H9 (cell line): ENCODE measurements around the gene GORASP1. TPM values are rescaled to one million over a fixed set of nuclear protein-coding genes. Genes with fewer than 3 reads are reported as not detected.
A peak's percentile ranks its signal among the peaks of the same experiment; 100 is the strongest.

Experiments
- DNase-seq: peaks from one replicate; pipeline ENCODE4 v3.0.0-alpha.2; 2017
- H2AFZ ChIP-seq: one replicate; pipeline ENCODE4 v1.6.1; 2013; ENCODE audit warnings: mild to moderate bottlenecking, low read length, control low read depth, moderate library complexity
- H2AK5ac ChIP-seq: 2 replicates; pipeline ENCODE4 v1.6.1; 2013; ENCODE audit warnings: low read length, control low read depth, mixed read lengths; ENCODE audit not compliant: insufficient read length
- H2BK120ac ChIP-seq: one replicate; pipeline ENCODE4 v1.6.1; 2013; ENCODE audit warnings: low read depth, mild to moderate bottlenecking, low read length, control low read depth, inconsistent platforms; ENCODE audit not compliant: poor library complexity, severe bottlenecking
- H2BK12ac ChIP-seq: 2 replicates; pipeline ENCODE4 v1.6.1; 2013; ENCODE audit warnings: low read length, control low read depth, mixed read lengths, low read depth; ENCODE audit not compliant: insufficient read length
- H2BK15ac ChIP-seq: 2 replicates; pipeline ENCODE4 v1.6.1; 2013; ENCODE audit warnings: low read depth, low read length, control low read depth
- H2BK20ac ChIP-seq: one replicate; pipeline ENCODE4 v1.6.1; 2013; ENCODE audit warnings: low read depth, mild to moderate bottlenecking, low read length, control low read depth, inconsistent platforms; ENCODE audit not compliant: poor library complexity, severe bottlenecking
- H2BK5ac ChIP-seq: 2 replicates; pipeline ENCODE4 v1.6.1; 2013; ENCODE audit warnings: low read length, control low read depth, mixed read lengths; ENCODE audit not compliant: insufficient read length
- H3K14ac ChIP-seq: 2 replicates; pipeline ENCODE4 v1.6.1; 2013; ENCODE audit warnings: low read length, control low read depth; ENCODE audit not compliant: insufficient read depth
- H3K18ac ChIP-seq: 2 replicates; pipeline ENCODE4 v1.6.1; 2013; ENCODE audit warnings: low read depth, mild to moderate bottlenecking, mixed read lengths, low read length, control low read depth; ENCODE audit not compliant: insufficient read length
- H3K23ac ChIP-seq: 2 replicates; pipeline ENCODE4 v1.6.1; 2013; ENCODE audit warnings: low read length, control low read depth, mixed read lengths, low read depth; ENCODE audit not compliant: insufficient read length
- H3K23me2 ChIP-seq: 2 replicates; pipeline ENCODE4 v1.6.1; 2013; ENCODE audit warnings: low read depth, mild to moderate bottlenecking, mixed read lengths, low read length, control low read depth; ENCODE audit not compliant: insufficient read length, poor library complexity, severe bottlenecking
- H3K27ac ChIP-seq: 2 replicates; pipeline ENCODE4 v1.5.1; 2013; ENCODE audit warnings: low read length, control low read depth, mixed read lengths, low read depth; ENCODE audit not compliant: insufficient read length
- H3K27me3 ChIP-seq: 2 replicates; pipeline ENCODE4 v1.6.1; 2013; ENCODE audit warnings: low read length, control low read depth, inconsistent platforms; ENCODE audit not compliant: insufficient read depth
- H3K4ac ChIP-seq: 2 replicates; pipeline ENCODE4 v1.6.1; 2013; ENCODE audit warnings: low read depth, mild to moderate bottlenecking, control low read depth, inconsistent platforms, low read length, moderate library complexity
- H3K4me1 ChIP-seq: 2 replicates; pipeline ENCODE4 v1.6.1; 2013; ENCODE audit warnings: low read length, control low read depth, inconsistent platforms; ENCODE audit not compliant: insufficient read depth
- H3K4me2 ChIP-seq: 2 replicates; pipeline ENCODE4 v1.6.1; 2013; ENCODE audit warnings: low read length, control low read depth, mixed read lengths; ENCODE audit not compliant: insufficient read length, insufficient read depth
- H3K56ac ChIP-seq: 2 replicates; pipeline ENCODE4 v1.6.1; 2013; ENCODE audit warnings: low read depth, mild to moderate bottlenecking, mixed read lengths, low read length, control low read depth; ENCODE audit not compliant: insufficient read length
- H3K79me1 ChIP-seq: 2 replicates; pipeline ENCODE4 v1.6.1; 2013; ENCODE audit warnings: low read depth, mild to moderate bottlenecking, moderate library complexity, low read length, control low read depth, inconsistent platforms; ENCODE audit not compliant: insufficient read depth, poor library complexity, severe bottlenecking
- H3K79me2 ChIP-seq: 2 replicates; pipeline ENCODE4 v1.6.1; 2013; ENCODE audit warnings: low read length, control low read depth, inconsistent platforms; ENCODE audit not compliant: insufficient read depth
- H3K9ac ChIP-seq: 2 replicates; pipeline ENCODE4 v1.6.1; 2013; ENCODE audit warnings: low read length, control low read depth, mixed read lengths; ENCODE audit not compliant: insufficient read length; ENCODE audit errors: extremely low read depth
- H3K9me3 ChIP-seq: one replicate; pipeline ENCODE4 v1.6.1; 2013; ENCODE audit warnings: low read depth, low read length, inconsistent platforms; ENCODE audit not compliant: control insufficient read depth
- H3T11ph ChIP-seq: one replicate; pipeline ENCODE4 v1.6.1; 2013; ENCODE audit warnings: mild to moderate bottlenecking, low read length, control low read depth, inconsistent platforms
- H4K20me1 ChIP-seq: one replicate; pipeline ENCODE4 v1.6.1; 2013; ENCODE audit not compliant: control insufficient read depth, insufficient read length, insufficient read depth
- H4K5ac ChIP-seq: 2 replicates; pipeline ENCODE4 v1.6.1; 2013; ENCODE audit warnings: low read depth, mild to moderate bottlenecking, mixed read lengths, low read length, control low read depth; ENCODE audit not compliant: insufficient read length
- H4K8ac ChIP-seq: replicated peaks from 2 replicates; pipeline ENCODE4 v1.6.1; 2013; ENCODE audit warnings: low read length, control low read depth, mixed read lengths, low read depth; ENCODE audit not compliant: insufficient read length
- H4K91ac ChIP-seq: 2 replicates; pipeline ENCODE4 v1.6.1; 2013; ENCODE audit warnings: low read depth, mild to moderate bottlenecking, moderate library complexity, mixed read lengths, low read length, control low read depth; ENCODE audit not compliant: insufficient read length
- H3K27ac Mint-ChIP-seq, 3 experiments: 2 replicates in 2 of 3; 3 replicates in 1 of 3; pipeline ENCODE4 v1.8.0; 2020 to 2021; ENCODE audit warnings: mixed read lengths in 3 of 3, mild to moderate bottlenecking in 1 of 3, moderate library complexity in 1 of 3
- H3K27me3 Mint-ChIP-seq: 2 replicates; pipeline ENCODE4 v1.8.0; 2021; ENCODE audit warnings: low read depth, mild to moderate bottlenecking, moderate library complexity, mixed read lengths
- H3K36me3 Mint-ChIP-seq, 3 experiments: 2 replicates in 2 of 3; 3 replicates in 1 of 3; pipeline ENCODE4 v1.8.0; 2020 to 2021; ENCODE audit warnings: low read depth in 3 of 3, mixed read lengths in 3 of 3; ENCODE audit not compliant: insufficient read depth in 1 of 3
- H3K4me1 Mint-ChIP-seq, 2 experiments: 2 replicates each; pipeline ENCODE4 v1.8.0; 2020; ENCODE audit warnings: mixed read lengths in 2 of 2
- H3K4me3 Mint-ChIP-seq, 2 experiments: 2 replicates in 1 of 2; 3 replicates in 1 of 2; pipeline ENCODE4 v1.8.0; 2020 to 2021; ENCODE audit warnings: mild to moderate bottlenecking in 2 of 2, mixed read lengths in 2 of 2, moderate library complexity in 1 of 2
- H3K9me3 Mint-ChIP-seq, 2 experiments: 2 replicates in 1 of 2; 3 replicates in 1 of 2; pipeline ENCODE4 v1.8.0; 2020; ENCODE audit warnings: mild to moderate bottlenecking in 2 of 2, mixed read lengths in 2 of 2, moderate library complexity in 1 of 2
- WGBS: extraction: QIAGEN DNeasy Blood & Tissue Kit; methylation state at CpG from one replicate; pipeline ENCODE4 v1.1.7; 2013; ENCODE audit warnings: missing lambda C conversion rate, low lambda C conversion rate, mixed read lengths; ENCODE audit not compliant: insufficient read length; ENCODE audit errors: extremely low coverage; 5-methylcytosine and 5-hydroxymethylcytosine counted together
- total RNA-seq: library from RNA; stranded (reverse); gene quantifications from 2 replicates; pipeline ENCODE4 v1.2.1, GENCODE V29; 2021
- TF ChIP-seq, protein P1 (sequence below): fragments of 200-600 bp; sonication (generic); conservative IDR thresholded peaks from 3 replicates; pipeline ENCODE4 v1.8.0; 2021; ENCODE audit warnings: antibody characterized with exemption, mild to moderate bottlenecking

The GORASP1 gene
- total RNA-seq, 1 experiment from 2014 or later, result 37.4 TPM

DNA sequence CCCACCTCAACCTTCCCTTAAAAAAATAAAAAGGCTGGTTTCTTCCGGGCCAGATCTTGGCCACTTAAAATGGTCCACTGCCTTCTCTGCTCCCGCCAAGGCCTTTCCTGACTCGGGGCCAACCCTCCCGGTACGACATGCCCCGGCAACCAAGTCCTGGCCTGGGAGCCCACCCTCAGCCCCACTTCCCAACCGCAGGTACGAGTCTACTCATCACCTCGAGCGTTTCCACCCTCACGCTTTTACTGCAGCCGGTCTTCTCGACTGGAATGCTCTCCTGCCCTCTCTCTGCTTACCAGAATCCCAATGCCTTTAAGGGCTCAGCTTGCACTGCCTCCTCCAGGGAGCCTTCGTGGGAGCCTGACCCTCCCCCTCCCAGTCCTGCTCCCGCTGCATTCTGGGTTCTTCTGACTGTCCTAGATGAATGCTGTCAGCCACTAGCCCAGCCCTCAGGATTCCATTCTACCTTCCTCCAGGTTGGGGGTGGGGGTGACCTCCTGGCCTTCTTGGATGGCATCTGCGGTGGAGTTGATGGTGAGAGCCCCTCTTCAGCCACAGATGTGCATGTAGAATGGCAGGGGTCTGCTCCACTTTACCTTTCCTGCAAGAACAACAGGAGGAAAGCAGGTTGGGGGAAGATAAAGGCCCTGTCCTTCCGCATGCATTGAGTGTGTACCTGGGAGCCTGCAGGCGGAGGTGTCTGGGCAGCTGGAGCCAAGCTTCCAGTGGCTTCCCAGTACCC lies 47.0 kb upstream of the GORASP1 start:
- Histone ChIP-seq H3K27me3 (no peaks in the 10 kb centered on the region), H3K4me1 (peaks cover 7% of the 10 kb centered on the region; the same call in 1 of the 2 replicates), H3K27ac (no peak overlapping the region), H2AK5ac (no peak overlapping the region), H3K4ac (no peak overlapping the region), H3K14ac (no peak overlapping the region), H4K5ac (no peak overlapping the region), H2BK20ac (no peak overlapping the region), H3K79me1 (no peaks in the 10 kb centered on the region), H4K8ac (no peak overlapping the region), H4K91ac (no peak overlapping the region), H3K23ac (no peak overlapping the region), H3K79me2 (peaks cover 5% of the 10 kb centered on the region; the same call in 1 of the 2 replicates), H3K9me3 (no peaks in the 10 kb centered on the region), H2BK120ac (no peak overlapping the region), H2BK15ac (no peak overlapping the region), H3T11ph (no peak overlapping the region), H4K20me1 (no peaks in the 10 kb centered on the region), H3K4me2 (peak overlapping the region; percentile 50), H3K9ac (no peak overlapping the region), H3K56ac (no peak overlapping the region), H2BK5ac (no peak overlapping the region), H3K18ac (peak overlapping the region; percentile 15), H2BK12ac (no peak overlapping the region), H3K23me2 (peaks cover 12% of the 10 kb centered on the region), H2AFZ (no peak overlapping the region)
- TF ChIP-seq, protein P1, sequence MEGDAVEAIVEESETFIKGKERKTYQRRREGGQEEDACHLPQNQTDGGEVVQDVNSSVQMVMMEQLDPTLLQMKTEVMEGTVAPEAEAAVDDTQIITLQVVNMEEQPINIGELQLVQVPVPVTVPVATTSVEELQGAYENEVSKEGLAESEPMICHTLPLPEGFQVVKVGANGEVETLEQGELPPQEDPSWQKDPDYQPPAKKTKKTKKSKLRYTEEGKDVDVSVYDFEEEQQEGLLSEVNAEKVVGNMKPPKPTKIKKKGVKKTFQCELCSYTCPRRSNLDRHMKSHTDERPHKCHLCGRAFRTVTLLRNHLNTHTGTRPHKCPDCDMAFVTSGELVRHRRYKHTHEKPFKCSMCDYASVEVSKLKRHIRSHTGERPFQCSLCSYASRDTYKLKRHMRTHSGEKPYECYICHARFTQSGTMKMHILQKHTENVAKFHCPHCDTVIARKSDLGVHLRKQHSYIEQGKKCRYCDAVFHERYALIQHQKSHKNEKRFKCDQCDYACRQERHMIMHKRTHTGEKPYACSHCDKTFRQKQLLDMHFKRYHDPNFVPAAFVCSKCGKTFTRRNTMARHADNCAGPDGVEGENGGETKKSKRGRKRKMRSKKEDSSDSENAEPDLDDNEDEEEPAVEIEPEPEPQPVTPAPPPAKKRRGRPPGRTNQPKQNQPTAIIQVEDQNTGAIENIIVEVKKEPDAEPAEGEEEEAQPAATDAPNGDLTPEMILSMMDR, result no peak
- DNase-seq, result peak; percentile 94
- Mint-ChIP-seq H3K4me3 (peak overlapping the region; percentile 86 to 88), H3K4me1 (peaks cover 64% of the 10 kb centered on the region in 2 experiments), H3K9me3 (no peaks in the 10 kb centered on the region; a peak in 2 of 5 replicates), H3K27ac (peak overlapping the region; percentile 94 to 98 (median 97)), H3K36me3 (no peaks in the 10 kb centered on the region; a peak in 1 of 7 replicates), H3K27me3 (no peaks in the 10 kb centered on the region; the same call in 1 of the 2 replicates)
- WGBS, result no CpG with 5 or more reads among the region's 18 CpGs
